HCT116 (cell line): Measurements from ENCODE around the gene PRSS21. TPM values are rescaled to one million over a fixed set of nuclear protein-coding genes. Genes with fewer than 3 reads are reported as not detected.

ENCODE experiments used
- ATAC-seq: fragments of 200-7000 bp; cut with Tn5 transposase; 2 replicates; pipeline ENCODE4 v1.9.1; 2020; ENCODE audit warnings: mild to moderate bottlenecking, moderate library complexity
- BruUV-seq: library from RNA; stranded (reverse); fragments of 400-500 nt; replicated peaks from 2 replicates; lab custom pipeline; 2021; lab: Mats Ljungman, UMichigan
- CTCF ChIA-PET: fragments of 300-600 bp; sonication (Branson Sonifier 250); formaldehyde crosslinking; loops from one replicate; lab custom pipeline; 2021; ENCODE audit warnings: antibody characterized with exemption; lab: Charles Lee
- POLR2A ChIA-PET: fragments of 300-600, 350-600 bp; sonication (Branson Sonifier 250); formaldehyde crosslinking; loops from one replicate; lab custom pipeline; 2021; ENCODE audit warnings: antibody characterized with exemption; lab: Charles Lee
- RAD21 ChIA-PET, 2 experiments: fragments of 300-600 bp; sonication (Branson Sonifier 250); formaldehyde crosslinking; loops; one replicate each; lab custom pipeline; 2023; ENCODE audit warnings: low total read pairs in 2 of 2; ENCODE audit not compliant: uncharacterized antibody in 2 of 2, unreplicated experiment in 2 of 2, low non-redundant PET in 1 of 2; lab: Charles Lee
- DNase-seq: peaks from one replicate; pipeline ENCODE4 v3.0.0-alpha.2; 2010; ENCODE audit warnings: low read depth, low spot score
- H2AFZ ChIP-seq: fragments of 200-600 bp; shearing (Covaris generic), sonication (generic); 2 replicates; pipeline ENCODE4 v1.6.1; 2017; ENCODE audit warnings: low read depth, mixed run types, mixed read lengths, antibody characterized with exemption, low read length; ENCODE audit not compliant: poor library complexity, severe bottlenecking
- H3K27ac ChIP-seq: 2 replicates; pipeline ENCODE4 v1.5.1; 2012; ENCODE audit warnings: low read depth, low read length
- H3K27me3 ChIP-seq: fragments of 200-600 bp; sonication (generic); 2 replicates; pipeline ENCODE4 v1.6.1; 2016; ENCODE audit warnings: mixed run types, low read length, mixed read lengths; ENCODE audit not compliant: insufficient read depth
- H3K36me3 ChIP-seq, 2 experiments: fragments of 200-500 bp in 1 of 2; fragments of 200-600 bp in 1 of 2; sonication (Bioruptor generic) in 1 of 2; sonication (generic) in 1 of 2; 2 replicates each; pipeline versions ENCODE4 v1.5.1 to v1.6.1; 2014 to 2016; ENCODE audit warnings: low read length in 2 of 2, inconsistent platforms in 1 of 2, mixed read lengths in 1 of 2, mixed run types in 1 of 2; ENCODE audit not compliant: insufficient read depth in 2 of 2, control insufficient read depth in 1 of 2
- H3K4me1 ChIP-seq, 2 experiments: fragments of 200-600 bp in 1 of 2; sonication (generic) in 1 of 2; 2 replicates each; pipeline versions ENCODE4 v1.5.1 to v1.6.1; 2012 to 2017; ENCODE audit warnings: low read length in 2 of 2, inconsistent platforms in 1 of 2, mild to moderate bottlenecking in 1 of 2, mixed read lengths in 1 of 2, mixed run types in 1 of 2, moderate library complexity in 1 of 2; ENCODE audit not compliant: insufficient read depth in 2 of 2, control insufficient read depth in 1 of 2
- H3K4me2 ChIP-seq: fragments of 200-600 bp; sonication (generic); 2 replicates; pipeline ENCODE4 v1.6.1; 2017; ENCODE audit warnings: mixed run types, low read length, mixed read lengths
- H3K4me3 ChIP-seq, 2 experiments: fragments of 200-600 bp in 1 of 2; sonication (generic) in 1 of 2; replicated peaks in 1 of 2; 2 replicates each; pipeline ENCODE4 v1.5.1; 2011 to 2016; ENCODE audit warnings: low read length in 2 of 2, control low read depth in 1 of 2, low read depth in 1 of 2, mild to moderate bottlenecking in 1 of 2, mixed read lengths in 1 of 2, mixed run types in 1 of 2
- H3K79me2 ChIP-seq: fragments of 200-600 bp; sonication (generic); 2 replicates; pipeline ENCODE4 v1.6.1; 2017; ENCODE audit warnings: mild to moderate bottlenecking, mixed run types, low read length, moderate library complexity, mixed read lengths; ENCODE audit not compliant: insufficient read depth
- H3K9ac ChIP-seq: fragments of 200-600 bp; sonication (generic); 2 replicates; pipeline ENCODE4 v1.6.1; 2016; ENCODE audit warnings: low read length, mixed read lengths
- H3K9me2 ChIP-seq: fragments of 200-600 bp; sonication (generic), shearing (Covaris generic); 2 replicates; pipeline ENCODE4 v1.6.1; 2017; ENCODE audit warnings: mixed run types, mild to moderate bottlenecking, moderate library complexity; ENCODE audit not compliant: insufficient read depth
- H3K9me3 ChIP-seq, 2 experiments: fragments of 200-500 bp in 1 of 2; fragments of 200-600 bp in 1 of 2; sonication (Bioruptor generic) in 1 of 2; sonication (generic) in 1 of 2; 2 replicates each; pipeline ENCODE4 v1.6.1; 2014 to 2017; ENCODE audit warnings: low read length in 2 of 2, mixed read lengths in 2 of 2, inconsistent platforms in 1 of 2, low read depth in 1 of 2, mild to moderate bottlenecking in 1 of 2, mixed run types in 1 of 2, moderate library complexity in 1 of 2; ENCODE audit not compliant: control insufficient read depth in 1 of 2, insufficient read depth in 1 of 2
- H4K20me1 ChIP-seq: fragments of 200-600 bp; sonication (generic), shearing (Covaris generic); 2 replicates; pipeline ENCODE4 v1.6.1; 2017; ENCODE audit warnings: mixed run types, mild to moderate bottlenecking, moderate library complexity; ENCODE audit not compliant: insufficient read depth
- CBX3 ChIP-seq: IDR thresholded peaks from 2 replicates; pipeline ENCODE4 v1.6.1; 2012; ENCODE audit warnings: low read depth
- EGR1 ChIP-seq: IDR thresholded peaks from 2 replicates; pipeline ENCODE4 v1.6.1; 2012; ENCODE audit warnings: low read depth
- ELF1 ChIP-seq: IDR thresholded peaks from 2 replicates; pipeline ENCODE4 v1.6.1; 2012; ENCODE audit warnings: low read depth, borderline replicate concordance
- EZH2 ChIP-seq: fragments of 200-600 bp; sonication (generic); IDR thresholded peaks from 2 replicates; pipeline ENCODE4 v1.6.1; 2017; ENCODE audit warnings: antibody characterized with exemption, mixed run types
- EZH2phosphoT487 ChIP-seq: fragments of 200-600 bp; IDR thresholded peaks from 2 replicates; pipeline ENCODE4 v1.6.1; 2018; ENCODE audit warnings: antibody characterized with exemption, borderline replicate concordance
- JUND ChIP-seq: IDR thresholded peaks from 2 replicates; pipeline ENCODE4 v1.6.1; 2012
- POLR2A ChIP-seq: IDR thresholded peaks from 2 replicates; pipeline ENCODE4 v1.7.0; 2011; ENCODE audit warnings: borderline replicate concordance; ENCODE audit not compliant: insufficient read depth, insufficient read length; ENCODE audit errors: extremely low read depth
- POLR2AphosphoS5 ChIP-seq: IDR thresholded peaks from 2 replicates; pipeline ENCODE4 v1.6.1; 2011; ENCODE audit warnings: mild to moderate bottlenecking, low read depth, low read length, moderate library complexity
- ZNF274 ChIP-seq: fragments of 200-500 bp; sonication (Bioruptor generic); IDR thresholded peaks from 2 replicates; pipeline ENCODE4 v1.6.1; 2014; ENCODE audit warnings: mild to moderate bottlenecking, low read depth, low read length, inconsistent platforms
- intact Hi-C: fragments of 100-400 bp; cut with micrococcal nuclease; formaldehyde crosslinking; loops from 2 replicates; pipeline ENCODE4 v1.10.0; 2022
- total RNA-seq: library from RNA; stranded (reverse); gene quantifications from one replicate; pipeline ENCODE4 v1.2.1, GENCODE V29; 2021; ENCODE audit not compliant: unreplicated experiment
- TF ChIP-seq, protein P1 (sequence below): IDR thresholded peaks from 2 replicates; pipeline ENCODE4 v1.6.1; 2012
- TF ChIP-seq, protein P2 (sequence below): IDR thresholded peaks from 2 replicates; pipeline ENCODE4 v1.6.1; 2012
- TF ChIP-seq, protein P3 (sequence below): IDR thresholded peaks from 2 replicates; pipeline ENCODE4 v1.6.1; 2012; ENCODE audit warnings: low read depth
- TF ChIP-seq, protein P4 (sequence below), 3 experiments: fragments of 200-600 bp in 1 of 3; sonication (generic) in 1 of 3; IDR thresholded peaks in 2 of 3; conservative IDR thresholded peaks in 1 of 3; 2 replicates each; pipeline ENCODE4 v1.5.1; 2012 to 2017; ENCODE audit warnings: low read depth in 2 of 3, low read length in 2 of 3, antibody characterized with exemption in 1 of 3, borderline replicate concordance in 1 of 3, control low read depth in 1 of 3, mild to moderate bottlenecking in 1 of 3, mixed read lengths in 1 of 3, mixed run types in 1 of 3, moderate library complexity in 1 of 3; ENCODE audit not compliant: insufficient read depth in 1 of 3
- TF ChIP-seq, protein P5 (sequence below): IDR thresholded peaks from 2 replicates; pipeline ENCODE4 v1.6.1; 2011; ENCODE audit warnings: mild to moderate bottlenecking, low read length, moderate library complexity; ENCODE audit not compliant: insufficient replicate concordance; ENCODE audit errors: extremely low read depth

The PRSS21 gene
- total RNA-seq, 1 experiment from 2014 or later, result 0.39 TPM

DNA sequence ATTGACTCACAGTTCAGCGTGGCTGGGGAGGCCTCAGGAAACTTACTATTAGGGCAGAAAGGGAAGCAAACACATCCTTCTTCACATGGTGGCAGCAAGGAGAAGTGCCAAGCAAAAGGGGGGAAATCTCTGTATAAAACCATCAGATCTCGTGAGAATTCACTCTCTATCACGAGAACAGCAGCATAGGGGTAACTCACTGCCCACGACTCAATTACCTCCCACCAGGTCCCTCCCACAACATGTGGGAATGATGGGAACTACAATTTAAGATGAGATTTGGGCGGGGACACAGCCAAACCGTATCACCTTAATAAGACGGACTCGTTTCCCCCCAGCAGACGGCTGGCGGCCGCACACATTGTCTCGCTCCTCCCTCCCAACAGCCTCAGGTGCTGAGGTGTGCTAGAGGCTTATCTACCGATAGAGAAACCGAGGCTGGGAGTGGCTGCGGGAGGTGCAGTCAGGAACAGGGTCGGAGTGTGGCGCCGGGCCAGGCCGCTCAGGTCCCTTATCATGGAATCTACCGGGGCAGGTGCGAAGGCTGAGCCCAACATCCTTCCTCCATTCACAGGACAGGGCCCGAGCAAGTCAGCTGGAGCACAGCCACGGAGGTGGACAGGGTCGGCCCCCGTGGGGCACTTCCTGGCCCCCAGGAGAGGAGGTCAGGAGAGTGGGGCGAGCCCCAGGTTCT, 8.2 kb downstream of the PRSS21 start:
- no peaks in the 10 kb centered on the region for H3K27me3 ChIP-seq
- no peaks in the 10 kb centered on the region for H3K9me2 ChIP-seq
- no peaks in the 10 kb centered on the region for H3K79me2 ChIP-seq
- no peak for DNase-seq
- RAD21 ChIA-PET, result no interaction called here
- H3K27ac ChIP-seq, result no peak overlapping the region
- no peaks in the 10 kb centered on the region for H3K4me1 ChIP-seq
- no peak overlapping the region for H3K4me2 ChIP-seq
- H3K4me3 ChIP-seq, result no peak overlapping the region
- no peak overlapping the region for H3K9ac ChIP-seq
- no peak overlapping the region for H2AFZ ChIP-seq
- TF ChIP-seq JUND (no peak), EZH2phosphoT487 (no peak), ZNF274 (no peak), EGR1 (no peak), EZH2 (no peak), POLR2A (no peak), CBX3 (no peak), POLR2AphosphoS5 (no peak), ELF1 (no peak)
- TF ChIP-seq, protein P1, sequence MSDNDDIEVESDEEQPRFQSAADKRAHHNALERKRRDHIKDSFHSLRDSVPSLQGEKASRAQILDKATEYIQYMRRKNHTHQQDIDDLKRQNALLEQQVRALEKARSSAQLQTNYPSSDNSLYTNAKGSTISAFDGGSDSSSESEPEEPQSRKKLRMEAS, result no peak
- TF ChIP-seq, protein P2, sequence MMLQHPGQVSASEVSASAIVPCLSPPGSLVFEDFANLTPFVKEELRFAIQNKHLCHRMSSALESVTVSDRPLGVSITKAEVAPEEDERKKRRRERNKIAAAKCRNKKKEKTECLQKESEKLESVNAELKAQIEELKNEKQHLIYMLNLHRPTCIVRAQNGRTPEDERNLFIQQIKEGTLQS, result no peak
- TF ChIP-seq, protein P3, sequence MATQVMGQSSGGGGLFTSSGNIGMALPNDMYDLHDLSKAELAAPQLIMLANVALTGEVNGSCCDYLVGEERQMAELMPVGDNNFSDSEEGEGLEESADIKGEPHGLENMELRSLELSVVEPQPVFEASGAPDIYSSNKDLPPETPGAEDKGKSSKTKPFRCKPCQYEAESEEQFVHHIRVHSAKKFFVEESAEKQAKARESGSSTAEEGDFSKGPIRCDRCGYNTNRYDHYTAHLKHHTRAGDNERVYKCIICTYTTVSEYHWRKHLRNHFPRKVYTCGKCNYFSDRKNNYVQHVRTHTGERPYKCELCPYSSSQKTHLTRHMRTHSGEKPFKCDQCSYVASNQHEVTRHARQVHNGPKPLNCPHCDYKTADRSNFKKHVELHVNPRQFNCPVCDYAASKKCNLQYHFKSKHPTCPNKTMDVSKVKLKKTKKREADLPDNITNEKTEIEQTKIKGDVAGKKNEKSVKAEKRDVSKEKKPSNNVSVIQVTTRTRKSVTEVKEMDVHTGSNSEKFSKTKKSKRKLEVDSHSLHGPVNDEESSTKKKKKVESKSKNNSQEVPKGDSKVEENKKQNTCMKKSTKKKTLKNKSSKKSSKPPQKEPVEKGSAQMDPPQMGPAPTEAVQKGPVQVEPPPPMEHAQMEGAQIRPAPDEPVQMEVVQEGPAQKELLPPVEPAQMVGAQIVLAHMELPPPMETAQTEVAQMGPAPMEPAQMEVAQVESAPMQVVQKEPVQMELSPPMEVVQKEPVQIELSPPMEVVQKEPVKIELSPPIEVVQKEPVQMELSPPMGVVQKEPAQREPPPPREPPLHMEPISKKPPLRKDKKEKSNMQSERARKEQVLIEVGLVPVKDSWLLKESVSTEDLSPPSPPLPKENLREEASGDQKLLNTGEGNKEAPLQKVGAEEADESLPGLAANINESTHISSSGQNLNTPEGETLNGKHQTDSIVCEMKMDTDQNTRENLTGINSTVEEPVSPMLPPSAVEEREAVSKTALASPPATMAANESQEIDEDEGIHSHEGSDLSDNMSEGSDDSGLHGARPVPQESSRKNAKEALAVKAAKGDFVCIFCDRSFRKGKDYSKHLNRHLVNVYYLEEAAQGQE, result no peak
- TF ChIP-seq, protein P4, sequence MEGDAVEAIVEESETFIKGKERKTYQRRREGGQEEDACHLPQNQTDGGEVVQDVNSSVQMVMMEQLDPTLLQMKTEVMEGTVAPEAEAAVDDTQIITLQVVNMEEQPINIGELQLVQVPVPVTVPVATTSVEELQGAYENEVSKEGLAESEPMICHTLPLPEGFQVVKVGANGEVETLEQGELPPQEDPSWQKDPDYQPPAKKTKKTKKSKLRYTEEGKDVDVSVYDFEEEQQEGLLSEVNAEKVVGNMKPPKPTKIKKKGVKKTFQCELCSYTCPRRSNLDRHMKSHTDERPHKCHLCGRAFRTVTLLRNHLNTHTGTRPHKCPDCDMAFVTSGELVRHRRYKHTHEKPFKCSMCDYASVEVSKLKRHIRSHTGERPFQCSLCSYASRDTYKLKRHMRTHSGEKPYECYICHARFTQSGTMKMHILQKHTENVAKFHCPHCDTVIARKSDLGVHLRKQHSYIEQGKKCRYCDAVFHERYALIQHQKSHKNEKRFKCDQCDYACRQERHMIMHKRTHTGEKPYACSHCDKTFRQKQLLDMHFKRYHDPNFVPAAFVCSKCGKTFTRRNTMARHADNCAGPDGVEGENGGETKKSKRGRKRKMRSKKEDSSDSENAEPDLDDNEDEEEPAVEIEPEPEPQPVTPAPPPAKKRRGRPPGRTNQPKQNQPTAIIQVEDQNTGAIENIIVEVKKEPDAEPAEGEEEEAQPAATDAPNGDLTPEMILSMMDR (IDR thresholded peaks at IDR 0.05 in 2 of 3, conservative IDR thresholded peaks at IDR 0.05 in 1 of 3; ENCODE audit: borderline replicate concordance in 1 of 3, insufficient read depth in 1 of 3, low read depth in 2 of 3, low read length in 2 of 3), result no peak
- TF ChIP-seq, protein P5, sequence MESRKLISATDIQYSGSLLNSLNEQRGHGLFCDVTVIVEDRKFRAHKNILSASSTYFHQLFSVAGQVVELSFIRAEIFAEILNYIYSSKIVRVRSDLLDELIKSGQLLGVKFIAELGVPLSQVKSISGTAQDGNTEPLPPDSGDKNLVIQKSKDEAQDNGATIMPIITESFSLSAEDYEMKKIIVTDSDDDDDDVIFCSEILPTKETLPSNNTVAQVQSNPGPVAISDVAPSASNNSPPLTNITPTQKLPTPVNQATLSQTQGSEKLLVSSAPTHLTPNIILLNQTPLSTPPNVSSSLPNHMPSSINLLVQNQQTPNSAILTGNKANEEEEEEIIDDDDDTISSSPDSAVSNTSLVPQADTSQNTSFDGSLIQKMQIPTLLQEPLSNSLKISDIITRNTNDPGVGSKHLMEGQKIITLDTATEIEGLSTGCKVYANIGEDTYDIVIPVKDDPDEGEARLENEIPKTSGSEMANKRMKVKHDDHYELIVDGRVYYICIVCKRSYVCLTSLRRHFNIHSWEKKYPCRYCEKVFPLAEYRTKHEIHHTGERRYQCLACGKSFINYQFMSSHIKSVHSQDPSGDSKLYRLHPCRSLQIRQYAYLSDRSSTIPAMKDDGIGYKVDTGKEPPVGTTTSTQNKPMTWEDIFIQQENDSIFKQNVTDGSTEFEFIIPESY, result no peak
- TF ChIP-seq, all 23 proteins: peak for 0
- BruUV-seq, result no TSS peak
- ATAC-seq, result no peak
- Histone ChIP-seq H3K36me3 (no peaks in the 10 kb centered on the region), H4K20me1 (no peaks in the 10 kb centered on the region), H3K9me3 (no peaks in the 10 kb centered on the region)
- POLR2A ChIA-PET, result no interaction called here
- intact Hi-C loops, result no loop called here
- CTCF ChIA-PET, result no interaction called here
